ENCODE measurements around the gene PLXND1.
"Not testable (repeated sequence)": the region's sequence is repeated elsewhere in the genome, so short reads cannot be mapped to it uniquely, and the experiment has no call there.

The PLXND1 gene

DNA sequence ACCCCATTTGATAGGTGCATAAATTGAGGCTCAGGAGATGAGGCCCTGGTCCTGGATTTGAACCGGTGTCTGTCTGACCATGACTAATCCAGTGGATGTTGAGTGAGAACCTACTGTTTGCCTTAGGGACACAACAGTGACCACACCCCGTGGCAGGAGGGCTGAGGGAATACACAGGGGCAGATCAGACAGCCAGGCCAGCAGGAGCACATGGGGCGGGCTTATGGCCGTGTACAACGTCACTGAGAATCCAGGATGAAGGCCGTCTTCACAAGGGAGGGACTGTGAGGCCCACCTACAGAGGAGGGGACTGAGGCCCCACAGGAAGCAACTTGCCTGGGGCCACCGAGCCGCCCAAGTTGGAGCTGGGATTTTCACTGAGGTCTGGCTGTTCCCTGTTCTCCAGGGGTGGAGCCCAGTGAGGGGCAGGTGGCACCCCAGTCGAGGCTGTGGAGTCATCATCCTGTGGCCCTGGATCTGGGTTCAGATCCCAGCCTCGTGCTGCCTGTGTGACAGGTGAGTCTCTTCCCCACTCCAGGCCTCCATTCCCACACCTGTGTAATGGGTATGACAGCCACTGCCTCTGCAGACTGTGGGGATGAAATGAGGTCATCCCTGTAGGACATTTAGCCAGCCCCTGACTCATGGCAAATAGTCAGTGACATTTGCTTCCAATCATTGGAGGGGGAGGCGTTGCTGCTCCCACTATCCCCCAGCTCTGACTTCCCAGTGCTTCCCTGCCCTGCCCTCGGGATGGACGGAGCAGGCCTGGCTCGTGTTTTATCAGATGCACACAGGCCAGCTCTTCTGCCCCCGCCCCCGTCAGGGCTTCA, 6.3 kb upstream of the PLXND1 start:
- no peak for DNase-seq

DNA sequence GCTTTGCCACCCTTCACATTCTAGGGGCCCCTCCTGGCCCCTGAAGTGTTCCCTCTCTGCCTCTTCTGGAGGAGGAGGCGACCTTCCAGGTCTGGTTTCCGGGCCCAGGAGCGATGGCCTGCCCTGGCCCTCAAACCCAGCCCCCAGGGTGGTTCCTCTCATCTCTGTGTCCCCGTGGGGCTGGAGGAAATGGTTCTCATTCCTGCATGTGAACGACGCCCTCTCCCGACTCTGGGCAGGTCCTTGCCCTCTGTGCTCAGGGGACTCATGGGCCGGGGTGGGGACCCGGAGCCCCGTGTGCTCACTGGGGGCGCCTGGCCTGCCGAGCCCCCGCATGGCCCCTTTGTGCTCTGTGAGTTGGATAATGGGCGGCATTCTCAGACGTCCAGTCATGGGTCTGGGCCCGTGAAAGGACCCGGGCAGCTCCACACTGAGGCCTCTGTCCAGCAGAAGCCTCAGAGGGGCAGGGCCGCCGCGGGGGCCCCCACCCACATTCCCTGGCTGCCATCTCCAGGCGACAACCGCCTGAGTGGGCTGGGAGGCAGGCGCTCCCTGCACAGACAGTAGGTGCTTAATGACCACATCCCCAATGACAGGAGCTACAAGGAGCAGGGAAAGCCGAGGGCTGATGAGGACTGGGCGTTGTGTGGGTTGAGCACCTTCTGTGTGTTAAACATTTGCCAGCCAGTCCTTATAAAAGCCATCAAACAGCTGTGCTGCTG, 5.5 kb upstream of the PLXND1 start:
- no peak for DNase-seq

DNA sequence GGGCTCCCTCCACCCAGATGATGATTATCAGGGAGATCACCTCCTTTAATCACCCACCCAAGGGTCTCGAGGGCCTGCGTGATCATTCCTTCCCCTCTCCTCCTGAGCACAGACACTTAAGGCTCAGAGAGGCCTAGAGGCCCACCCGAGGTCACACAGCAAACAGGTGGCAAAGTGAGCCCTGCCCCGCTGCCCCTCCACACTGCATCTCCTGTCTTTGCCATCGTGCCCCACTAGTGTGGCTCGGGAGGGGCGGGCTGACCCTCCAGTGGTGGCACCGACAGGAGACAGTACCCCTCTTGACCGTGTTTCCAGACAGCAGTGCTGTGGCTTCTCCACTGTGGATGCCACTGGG, 4.9 kb upstream of the PLXND1 start:
- DNase-seq = no peak

DNA sequence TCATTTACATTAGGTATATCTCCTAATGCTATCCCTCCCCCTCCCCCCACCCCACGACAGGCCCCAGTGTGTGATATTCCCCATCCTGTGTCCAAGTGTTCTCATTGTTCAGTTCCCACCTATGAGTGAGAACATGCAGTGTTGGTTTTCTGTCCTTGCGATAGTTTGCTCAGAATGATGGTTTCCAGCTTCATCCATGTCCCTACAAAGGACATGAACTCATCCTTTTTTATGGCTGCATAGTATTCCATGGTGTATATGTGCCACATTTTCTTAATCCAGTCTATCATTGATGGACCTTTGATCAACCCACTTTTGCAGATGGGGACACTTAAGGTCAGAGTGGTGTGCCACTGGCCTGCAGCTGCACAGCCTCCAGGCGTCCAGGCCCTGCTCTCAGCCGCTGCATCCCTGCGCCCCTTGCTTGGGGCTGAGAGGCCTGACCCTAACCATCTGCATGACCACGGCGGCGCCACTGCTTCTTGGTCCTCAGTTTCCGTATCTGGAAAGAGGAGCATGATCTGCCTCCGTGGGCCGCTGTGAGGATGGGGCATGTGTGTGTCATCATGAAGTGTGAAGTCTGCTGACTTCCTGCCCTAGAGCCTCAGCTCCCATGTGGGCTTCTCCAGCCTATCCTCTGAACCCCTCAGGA, 4.4 kb upstream of the PLXND1 start:
- not testable (repeated sequence) for DNase-seq

DNA sequence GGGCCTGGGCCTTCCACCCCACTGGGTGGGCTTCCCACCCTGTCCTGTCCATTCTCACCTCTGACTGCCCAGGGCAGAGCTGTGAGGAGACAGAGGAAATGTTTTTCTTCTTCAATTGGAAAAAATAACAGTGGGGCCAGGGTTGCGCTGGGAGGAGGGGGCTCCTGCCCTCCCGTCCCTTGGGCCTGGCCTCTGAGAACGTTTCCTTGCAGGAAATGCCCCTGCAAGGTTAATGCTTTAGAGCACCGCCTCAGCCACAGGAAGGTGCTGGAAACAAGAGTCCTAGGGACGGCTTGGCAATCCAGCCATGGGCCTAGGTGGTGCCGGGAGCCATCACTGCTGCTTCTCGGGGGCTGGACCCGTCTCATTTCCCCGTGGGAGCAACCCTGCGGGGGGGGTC, 3.8 kb upstream of the PLXND1 start:
- DNase-seq = no peak

DNA sequence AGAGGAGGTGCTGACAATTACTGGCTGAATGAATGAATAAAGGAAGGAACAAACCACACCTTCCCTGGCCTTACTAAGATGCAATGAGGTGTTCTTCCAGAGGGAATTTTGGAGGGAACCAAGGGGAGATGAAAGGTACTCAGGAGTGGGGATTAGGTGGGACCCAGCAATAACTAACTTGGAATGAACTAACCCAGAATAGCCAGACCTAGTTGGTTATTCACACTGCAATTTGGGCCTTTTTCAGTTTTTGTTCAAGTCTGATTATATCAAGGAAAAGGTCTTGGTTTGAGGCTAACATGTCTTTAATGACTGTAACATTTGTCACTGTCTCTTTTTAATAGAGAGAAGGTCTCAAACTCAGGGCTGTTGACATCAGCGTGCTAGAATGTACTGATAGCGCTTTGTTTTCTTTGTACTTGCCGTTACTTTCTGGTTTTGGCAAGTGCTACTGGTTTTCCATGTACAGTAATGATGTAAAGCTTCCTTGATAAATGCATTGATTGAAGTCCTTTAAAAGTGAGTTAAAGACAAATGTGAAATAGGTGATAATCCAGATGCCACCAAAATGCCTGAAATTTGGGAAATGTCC, 3.2 kb upstream of the PLXND1 start:
- DNase-seq = no peak

DNA sequence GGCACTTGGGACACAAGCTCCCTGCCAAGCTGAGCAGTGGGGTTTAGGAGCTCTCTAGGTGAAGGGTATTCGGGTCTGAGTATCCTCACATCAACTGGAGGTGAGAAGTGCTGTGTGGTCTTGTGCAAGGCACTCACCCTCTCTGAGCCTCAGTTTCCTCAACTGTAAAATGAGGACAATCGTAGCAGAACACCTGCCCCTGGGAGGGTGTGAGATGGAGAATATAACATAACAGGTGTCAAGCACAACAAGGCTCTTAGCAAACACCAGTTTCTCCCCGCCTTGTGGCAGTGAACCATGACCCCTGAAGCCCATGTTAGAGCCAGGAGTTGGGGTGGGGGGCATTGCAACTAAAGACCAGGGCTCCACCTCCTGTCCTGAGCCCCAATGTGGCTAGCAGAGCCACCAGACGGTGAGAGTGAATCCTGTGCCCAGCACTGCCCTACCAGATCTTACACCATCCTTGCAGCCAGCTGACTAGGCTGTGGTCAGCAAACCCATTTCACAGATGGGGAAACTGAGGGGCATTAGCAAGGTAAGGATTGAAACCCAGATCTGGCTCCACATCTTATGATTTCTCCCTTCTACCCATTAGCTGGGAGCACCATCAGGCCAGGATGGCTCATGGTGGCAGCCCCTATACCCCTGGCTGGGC, 2.6 kb upstream of the PLXND1 start:
- no peak for DNase-seq

DNA sequence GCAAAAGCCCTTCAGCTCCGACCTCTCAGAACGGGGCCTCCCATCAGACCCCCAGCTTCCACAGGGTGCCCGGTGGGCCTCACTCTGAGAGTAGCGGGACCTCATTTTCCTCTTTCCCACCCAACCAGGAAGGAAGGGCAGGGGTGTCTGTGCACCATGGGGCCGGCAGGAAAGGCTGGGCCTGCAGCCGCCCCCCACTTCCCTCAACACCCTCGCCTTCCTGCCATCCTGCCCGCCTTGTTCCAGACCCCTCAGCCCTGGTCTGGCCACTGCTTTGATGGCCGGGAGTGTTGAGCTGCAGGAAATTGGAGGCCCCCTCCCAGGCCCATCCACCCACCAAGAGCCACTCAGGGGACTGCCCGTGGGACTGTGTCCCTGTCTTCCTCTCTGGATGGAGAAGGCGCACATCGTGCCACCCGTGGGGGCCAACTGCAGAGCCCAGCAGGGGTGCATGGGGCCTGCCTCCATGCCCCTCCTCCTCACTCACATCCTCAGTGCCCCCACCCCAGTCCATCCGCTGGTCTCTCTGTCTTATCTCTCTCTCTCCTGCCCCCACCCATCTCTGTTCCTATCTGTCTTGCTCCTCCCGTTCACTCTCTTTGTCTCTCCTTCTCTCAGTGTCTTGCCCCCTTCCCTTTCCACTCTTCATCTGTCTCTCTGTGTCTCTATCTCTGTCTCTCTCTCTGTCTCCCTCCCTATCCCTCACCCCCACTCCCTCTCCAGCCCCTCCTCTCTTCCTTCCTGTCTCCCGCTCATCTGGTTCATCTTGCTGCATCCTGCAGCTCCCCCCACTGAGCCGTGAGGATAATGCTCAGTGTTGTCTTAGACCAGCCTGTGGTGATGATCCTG, 1.8 kb upstream of the PLXND1 start:
- no peak for DNase-seq

DNA sequence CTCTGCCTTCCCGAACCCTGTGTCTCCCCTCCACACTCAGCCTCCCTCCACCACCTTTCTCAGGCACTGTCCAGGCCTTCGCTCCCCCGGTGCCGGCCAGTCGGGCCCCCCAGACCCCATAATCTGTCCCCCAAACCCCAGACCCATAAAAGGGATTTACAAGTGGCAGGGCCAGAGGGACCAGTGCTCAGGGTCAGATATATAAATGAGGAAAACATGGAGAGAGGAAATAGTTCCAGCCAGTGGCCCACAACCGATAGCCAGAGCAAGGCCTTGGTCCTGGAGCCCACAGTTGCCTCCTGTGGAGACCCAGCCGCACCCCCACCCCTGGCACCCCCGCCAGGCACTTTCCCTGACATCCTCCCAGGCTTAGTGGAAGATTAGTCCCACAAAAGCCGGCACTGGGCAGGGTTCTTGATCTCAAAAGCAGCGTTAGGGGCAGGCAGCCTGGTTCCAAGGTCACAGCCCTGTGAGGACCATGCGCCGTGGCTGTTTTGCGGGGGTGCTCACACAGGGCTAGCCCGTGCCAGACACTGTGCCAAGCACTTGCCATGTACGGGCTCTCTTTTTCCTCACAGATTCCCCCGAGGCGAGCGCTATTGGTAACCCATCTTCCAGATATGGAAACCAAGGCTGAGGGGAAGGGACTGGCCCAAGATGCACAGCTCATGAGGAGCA, 1.1 kb upstream of the PLXND1 start:
- no peak for DNase-seq

DNA sequence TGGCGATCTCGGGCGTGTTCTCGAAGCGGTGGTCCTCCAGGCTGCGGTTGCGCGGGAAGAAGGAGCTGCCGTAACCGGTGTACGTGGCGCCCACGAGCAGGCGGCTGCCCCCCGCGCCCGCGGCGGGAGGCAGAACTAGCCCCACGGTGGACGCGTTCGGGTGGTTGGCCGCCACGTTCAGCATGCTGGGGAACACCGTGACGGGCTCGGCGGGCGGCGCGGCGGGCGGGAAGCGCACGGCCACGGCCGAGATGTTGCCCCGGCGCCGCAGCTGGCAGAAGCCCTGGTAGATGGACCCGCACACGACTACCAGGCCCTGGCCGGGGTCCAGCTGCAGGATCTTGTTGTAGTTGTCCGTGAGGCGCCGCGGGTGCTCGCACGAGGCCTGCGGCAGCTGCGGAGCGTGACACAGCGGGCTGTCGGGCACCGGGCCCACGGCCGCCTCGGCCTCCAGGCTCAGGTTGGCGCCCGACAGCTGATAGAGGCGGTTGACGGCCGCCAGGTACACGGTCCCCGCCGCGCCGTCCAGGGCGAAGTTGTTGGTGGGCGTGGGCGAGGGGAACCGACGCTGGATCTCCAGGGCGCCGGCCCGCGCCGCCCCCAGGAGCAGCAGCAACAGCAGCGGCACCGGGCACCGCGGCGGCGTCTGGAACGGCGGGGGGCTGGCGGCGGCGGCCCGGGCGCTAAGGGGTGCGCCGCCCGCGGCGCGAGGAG, 397 bp downstream of the PLXND1 start:
- no peak for DNase-seq

DNA sequence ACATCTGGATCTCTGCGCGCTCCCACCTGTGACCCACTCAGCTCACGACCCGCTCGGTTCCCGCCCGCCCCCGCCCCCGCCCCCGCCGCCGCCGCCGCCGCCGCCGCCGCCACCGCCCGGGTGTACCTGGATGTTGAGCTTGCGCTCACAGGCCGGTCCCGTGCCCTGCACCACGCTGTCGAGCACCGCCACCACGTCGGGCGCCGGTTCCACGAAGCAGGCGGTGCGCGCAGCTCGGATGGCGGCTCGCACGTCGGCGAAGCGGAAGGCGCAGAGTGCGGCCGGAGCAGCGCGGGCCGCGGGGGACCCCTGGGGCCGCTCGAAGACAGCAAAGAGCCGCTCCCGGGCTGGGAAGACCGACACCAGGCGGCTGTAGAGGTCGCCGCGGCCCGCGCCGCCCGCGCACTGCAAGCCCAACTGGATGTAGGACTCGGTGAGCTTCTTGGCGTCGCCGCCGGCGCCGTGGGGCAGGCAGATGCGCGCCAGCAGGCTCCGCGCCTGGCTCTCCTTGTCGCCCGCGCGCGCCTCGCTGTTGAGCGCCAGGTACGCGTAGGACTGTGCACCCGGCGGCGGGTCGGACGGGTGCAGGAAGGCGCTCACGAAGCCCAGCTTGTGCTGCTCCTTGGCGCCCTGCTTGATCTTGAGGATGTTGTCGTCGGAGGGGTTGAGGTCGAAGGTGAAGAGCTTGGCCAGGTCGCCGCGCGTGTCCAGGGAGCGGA, 1.1 kb downstream of the PLXND1 start:
- peak; percentile 46 for DNase-seq

DNA sequence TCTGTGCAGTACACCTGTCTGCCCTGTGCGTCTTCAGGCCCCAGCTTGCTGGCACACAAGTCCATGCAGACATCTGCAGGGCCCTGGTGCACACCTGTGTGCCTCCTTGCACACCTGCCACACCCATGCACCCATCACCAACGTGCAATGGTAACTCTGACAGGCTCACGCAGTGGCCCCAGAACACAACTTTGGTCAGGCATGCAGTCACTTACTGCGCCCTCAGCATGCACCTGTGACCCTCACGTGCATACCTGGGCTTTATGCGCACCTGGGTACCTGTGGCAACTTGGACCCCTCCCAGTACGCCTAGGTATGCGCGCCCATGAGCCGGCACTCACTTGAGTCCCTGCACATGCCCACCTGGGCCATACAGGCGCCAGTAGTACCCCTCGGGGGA, 1.7 kb downstream of the PLXND1 start:
- no peak for DNase-seq

DNA sequence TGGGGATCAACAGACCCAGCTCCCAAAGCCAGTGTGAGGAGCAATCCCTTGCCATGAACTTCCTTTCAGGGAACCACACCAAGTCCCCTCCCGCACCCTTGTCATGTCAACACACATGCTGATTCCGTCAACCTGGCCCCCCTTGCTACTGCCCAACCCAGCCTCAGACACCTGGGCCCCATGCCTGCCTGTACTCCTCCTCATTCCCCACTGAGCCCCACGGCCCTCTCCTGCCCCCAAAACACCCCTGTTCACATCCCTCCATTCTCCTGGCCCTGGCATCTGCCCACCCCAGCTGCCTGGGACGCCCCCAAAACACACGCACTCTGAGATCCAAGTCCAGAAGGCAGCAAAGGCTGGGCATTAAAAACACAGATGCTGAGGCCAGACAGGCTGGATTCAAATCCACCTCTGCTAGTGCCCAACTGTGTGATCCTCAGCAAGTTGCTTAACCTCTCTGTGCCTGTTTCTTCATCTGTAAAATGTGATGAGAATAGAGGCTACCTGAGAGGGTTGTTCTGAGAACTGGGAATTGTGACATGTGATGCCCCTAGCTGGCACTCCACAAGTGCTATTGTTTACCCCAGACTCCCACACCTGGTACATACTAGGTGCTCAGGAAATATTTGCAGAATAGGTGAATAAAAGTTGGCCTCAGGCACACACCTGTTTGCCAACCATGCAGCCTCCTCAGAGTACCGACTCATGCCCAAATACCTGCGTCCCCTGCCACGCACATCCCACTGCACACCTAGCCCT, 2.3 kb downstream of the PLXND1 start:
- no peak for DNase-seq

DNA sequence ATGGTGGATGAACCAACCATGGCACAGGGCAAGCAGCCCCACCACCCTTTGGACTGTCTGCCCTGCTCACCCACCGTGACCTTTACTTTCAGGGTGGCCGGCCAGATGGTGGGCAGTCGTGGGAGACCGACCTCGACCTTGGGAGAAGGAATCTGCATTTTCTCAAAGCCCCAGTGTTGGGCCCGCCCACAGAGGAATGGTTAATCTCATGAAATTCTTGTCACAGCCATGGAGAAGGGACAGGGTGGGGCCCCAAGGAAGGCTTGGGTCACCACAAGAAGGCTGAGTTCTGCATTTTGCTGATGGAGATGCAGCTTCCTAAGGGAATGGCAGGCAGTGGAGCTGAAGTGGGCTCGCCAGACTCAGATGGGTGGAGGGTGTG, 2.9 kb downstream of the PLXND1 start:
- DNase-seq = no peak

DNA sequence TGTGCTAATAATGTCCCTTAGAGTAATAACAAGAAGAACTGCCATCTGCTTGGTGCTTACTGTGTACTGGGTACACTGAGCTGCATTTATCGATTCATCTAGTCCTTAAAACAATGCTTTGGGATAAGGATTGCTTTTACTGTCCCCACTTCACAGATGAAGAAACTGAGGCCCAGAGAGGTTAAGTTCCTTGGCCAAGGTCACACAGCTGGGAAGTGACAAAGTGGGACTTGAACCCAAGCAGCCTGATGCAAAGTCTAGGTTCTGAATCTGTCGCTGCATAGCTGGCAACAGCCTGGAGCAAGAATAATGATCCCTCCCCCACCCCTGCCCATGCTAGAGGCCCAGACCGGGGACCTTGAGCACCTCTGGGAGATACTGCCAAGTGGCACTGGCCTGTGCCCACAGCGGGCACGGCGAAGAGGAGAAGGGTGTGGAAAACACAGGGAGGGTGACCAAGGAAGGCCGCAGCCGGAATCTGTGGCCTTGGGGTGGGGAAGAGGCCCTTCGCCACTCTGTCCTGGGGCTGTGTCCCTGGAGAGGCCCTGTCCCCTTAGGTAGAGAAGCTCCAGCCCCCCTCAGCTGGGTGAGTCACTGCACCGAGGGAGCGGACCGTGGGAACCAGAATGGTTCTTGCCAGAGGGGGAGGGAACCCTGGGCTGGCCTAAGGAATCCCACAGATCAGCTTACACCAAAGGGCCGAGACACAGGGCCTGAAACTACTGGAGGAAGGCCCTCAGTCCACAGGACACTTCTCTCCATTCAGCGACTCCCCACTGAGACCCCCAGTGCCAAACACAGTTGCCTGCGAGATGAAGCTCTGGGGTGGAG, 3.5 kb downstream of the PLXND1 start:
- no peak for DNase-seq

DNA sequence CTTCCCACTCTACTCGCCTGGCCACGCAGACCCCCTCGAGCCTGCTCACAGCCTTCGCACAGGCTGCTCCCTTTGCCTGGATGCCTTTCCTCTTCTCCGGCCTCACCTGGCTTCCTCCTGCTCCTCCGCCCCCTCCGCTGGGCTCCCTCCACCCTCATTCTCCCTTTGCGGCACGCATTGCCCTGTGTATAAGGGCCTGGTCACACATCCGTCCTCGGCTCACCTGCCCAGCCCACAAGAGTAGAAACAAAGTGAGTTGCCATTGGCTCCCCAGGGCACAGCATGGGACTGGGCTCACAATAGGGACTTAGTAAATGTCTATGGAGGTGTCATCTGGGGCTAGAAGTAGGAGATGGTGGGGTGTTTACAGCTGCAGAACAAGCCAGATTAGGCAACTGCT, 4.2 kb downstream of the PLXND1 start:
- DNase-seq = no peak

DNA sequence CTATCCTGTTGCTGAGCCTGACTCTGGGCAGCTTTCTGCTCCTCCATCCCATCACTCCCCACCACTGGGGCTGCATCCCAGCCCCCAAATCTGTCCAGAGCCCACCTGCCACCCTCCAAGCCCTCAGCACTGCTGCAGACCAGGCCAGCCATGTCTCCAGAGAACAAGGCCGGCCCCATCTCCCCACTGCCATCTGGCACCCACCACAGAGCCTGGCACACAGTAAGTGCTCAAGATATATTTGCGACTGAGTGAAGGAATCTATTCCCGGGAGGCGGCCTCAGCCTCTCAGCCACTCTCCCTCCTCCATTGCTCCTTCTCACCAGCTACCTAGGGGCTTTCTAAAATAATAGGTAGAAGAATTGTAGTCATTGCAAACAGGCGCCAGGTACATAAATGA, 4.8 kb downstream of the PLXND1 start:
- no peak for DNase-seq

DNA sequence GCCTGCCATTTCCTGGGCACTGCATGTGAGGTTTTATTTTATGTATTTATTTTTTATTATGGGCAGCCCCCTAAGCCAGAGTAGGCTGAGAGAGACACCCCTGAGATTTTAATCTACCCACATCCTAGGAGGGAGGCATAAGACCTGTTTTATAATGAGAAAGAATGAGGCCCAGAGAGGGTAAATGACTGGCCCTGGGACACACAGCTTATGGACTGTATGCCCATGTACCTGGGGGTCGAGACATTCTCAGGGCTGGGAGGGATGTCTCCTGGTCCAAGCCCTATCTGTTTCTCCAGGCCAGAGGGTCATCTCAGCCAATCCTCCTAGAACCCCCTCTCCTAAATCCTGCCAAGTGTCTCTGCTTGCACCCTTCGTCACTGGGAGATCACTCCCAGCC, 6.1 kb downstream of the PLXND1 start:
- no peak for DNase-seq

DNA sequence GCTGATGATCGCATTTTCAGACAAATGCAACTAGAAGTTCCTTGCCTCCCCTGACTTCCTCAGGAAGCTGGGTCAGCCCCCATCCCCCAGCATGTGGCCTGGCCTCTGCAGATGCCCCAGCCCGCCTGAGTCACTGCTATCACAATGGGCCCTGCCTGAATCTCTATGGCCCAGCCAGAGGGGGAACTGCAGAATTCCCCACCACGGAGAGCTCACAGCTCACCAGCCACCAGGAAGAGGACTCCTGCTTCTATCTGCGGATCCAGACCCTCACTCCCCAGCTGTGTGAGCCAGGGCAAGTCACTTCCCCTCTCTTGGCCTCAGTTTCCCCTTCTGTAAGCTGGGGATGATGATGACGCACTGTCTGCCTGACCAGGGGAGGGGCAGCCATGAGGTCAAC, 6.9 kb downstream of the PLXND1 start:
- DNase-seq = no peak
